DND-41 (cell line): ENCODE data around the gene ADK.
"Not testable (repeated sequence)": the region's sequence is repeated elsewhere in the genome, so short reads cannot be mapped to it uniquely, and the experiment has no call there.

Source experiments
- CTCF ChIP-seq: IDR thresholded peaks from 2 replicates; pipeline ENCODE4 v1.5.1; 2012; ENCODE audit warnings: borderline replicate concordance, low read length, moderate library complexity, mild to moderate bottlenecking; ENCODE audit not compliant: poor library complexity, severe bottlenecking; ENCODE audit errors: extremely low read depth
- EZH2 ChIP-seq: IDR thresholded peaks from 3 replicates; pipeline ENCODE4 v1.6.1; 2012; ENCODE audit warnings: borderline replicate concordance, low read depth, mild to moderate bottlenecking, moderate library complexity, low read length, inconsistent platforms; ENCODE audit not compliant: severe bottlenecking

DNA sequence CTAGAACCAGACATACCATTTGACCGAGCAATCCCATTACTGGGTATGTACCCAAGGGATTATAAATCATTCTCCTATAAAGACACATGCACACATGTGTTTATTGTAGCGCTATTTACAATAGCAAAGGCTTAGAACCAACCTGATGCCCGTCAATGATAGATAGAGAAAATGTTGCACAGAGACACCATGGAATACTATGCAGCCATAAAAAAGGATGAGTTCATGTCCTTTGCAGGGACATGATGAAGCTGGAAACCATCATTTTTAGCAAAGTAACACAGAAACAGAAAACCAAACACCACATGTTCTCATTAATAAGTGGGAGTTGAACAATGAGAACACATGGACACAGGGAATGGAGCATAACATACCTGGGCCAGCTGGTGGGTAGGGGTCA is 202.0 kb downstream of the ADK start:
- not testable (repeated sequence) for TF ChIP-seq CTCF, EZH2
